SK-N-SH treated with all-trans-retinoic acid at 6 μM for 48 hours (cell line): Measurements from ENCODE around the gene SORCS2.

Experiments
- ATAC-seq: fragments of 200-7000 bp; cut with Tn5 transposase; 3 replicates; pipeline ENCODE4 v1.9.1; 2020; ENCODE audit warnings: mild to moderate bottlenecking, moderate library complexity
- ARNTL ChIP-seq: fragments of 450-650 bp; formaldehyde crosslinking; IDR thresholded peaks from 2 replicates; pipeline ENCODE4 v1.5.0; 2020; ENCODE audit warnings: low read depth, mild to moderate bottlenecking, moderate library complexity, borderline replicate concordance
- BACH2 ChIP-seq: fragments of 250-450 bp; sonication (Bioruptor Pico); IDR thresholded peaks from 2 replicates; pipeline ENCODE4 v1.9.0; 2021; ENCODE audit warnings: mild to moderate bottlenecking, borderline replicate concordance
- CREB5 ChIP-seq: fragments of 250-450 bp; sonication (Bioruptor Pico); IDR thresholded peaks from 2 replicates; pipeline ENCODE4 v1.5.1; 2020; ENCODE audit warnings: low read depth, mild to moderate bottlenecking, moderate library complexity
- CSDC2 ChIP-seq: fragments of 250-450 bp; sonication (Bioruptor Pico); IDR thresholded peaks from 2 replicates; pipeline ENCODE4 v1.5.0; 2020; ENCODE audit warnings: mild to moderate bottlenecking, moderate library complexity
- GLIS3 ChIP-seq: fragments of 250-450 bp; sonication (Bioruptor Pico); IDR thresholded peaks from 2 replicates; pipeline ENCODE4 v1.5.0; 2020; ENCODE audit warnings: mild to moderate bottlenecking, moderate library complexity
- ISL1 ChIP-seq: fragments of 250-450 bp; sonication (Bioruptor Pico); IDR thresholded peaks from 2 replicates; pipeline ENCODE4 v2.1.2; 2022; ENCODE audit warnings: mild to moderate bottlenecking, moderate library complexity
- OSR1 ChIP-seq: fragments of 250-450 bp; sonication (Bioruptor Pico); IDR thresholded peaks from 2 replicates; pipeline ENCODE4 v1.8.0; 2022; ENCODE audit warnings: moderate library complexity, mild to moderate bottlenecking, inconsistent platforms
- PATZ1 ChIP-seq: fragments of 250-450 bp; sonication (Bioruptor Pico); IDR thresholded peaks from 2 replicates; pipeline ENCODE4 v1.8.0; 2020; ENCODE audit warnings: mild to moderate bottlenecking, moderate library complexity, borderline replicate concordance
- PPARA ChIP-seq: fragments of 250-450 bp; sonication (Bioruptor Pico); IDR thresholded peaks from 2 replicates; pipeline ENCODE4 v1.5.0; 2020; ENCODE audit warnings: mild to moderate bottlenecking, borderline replicate concordance
- RARB ChIP-seq: fragments of 250-450 bp; sonication (Bioruptor Pico); IDR thresholded peaks from 2 replicates; pipeline ENCODE4 v1.8.0; 2021; ENCODE audit warnings: mild to moderate bottlenecking, moderate library complexity
- SNAI2 ChIP-seq: fragments of 250-450 bp; sonication (Bioruptor Pico); IDR thresholded peaks from 2 replicates; pipeline ENCODE4 v1.5.0; 2020; ENCODE audit warnings: mild to moderate bottlenecking, moderate library complexity
- TCF4 ChIP-seq: fragments of 250-450 bp; sonication (Bioruptor Pico); IDR thresholded peaks from 2 replicates; pipeline ENCODE4 v1.8.0; 2021; ENCODE audit warnings: mild to moderate bottlenecking, moderate library complexity, borderline replicate concordance
- TSHZ2 ChIP-seq: fragments of 250-450 bp; sonication (Bioruptor Pico); IDR thresholded peaks from 2 replicates; pipeline ENCODE4 v1.5.0; 2020; ENCODE audit warnings: mild to moderate bottlenecking, moderate library complexity
- ZC3H10 ChIP-seq: fragments of 250-450 bp; sonication (Bioruptor Pico); IDR thresholded peaks from 2 replicates; pipeline ENCODE4 v1.5.1; 2021; ENCODE audit warnings: mild to moderate bottlenecking, moderate library complexity
- ZFP3 ChIP-seq: fragments of 250-450 bp; sonication (Bioruptor Pico); IDR thresholded peaks from 2 replicates; pipeline ENCODE4 v1.5.0; 2020; ENCODE audit warnings: mild to moderate bottlenecking, moderate library complexity
- ZFP30 ChIP-seq: fragments of 450-650 bp; formaldehyde crosslinking; IDR thresholded peaks from 2 replicates; pipeline ENCODE4 v1.5.0; 2022; ENCODE audit warnings: mild to moderate bottlenecking, moderate library complexity
- ZNF70 ChIP-seq: fragments of 450-650 bp; formaldehyde crosslinking; IDR thresholded peaks from 2 replicates; pipeline ENCODE4 v1.5.0; 2020; ENCODE audit warnings: mild to moderate bottlenecking, moderate library complexity
- TF ChIP-seq, protein P1 (sequence below): fragments of 250-450 bp; sonication (Bioruptor Pico); IDR thresholded peaks from 2 replicates; pipeline ENCODE4 v1.8.0; 2021; ENCODE audit warnings: low read depth, mild to moderate bottlenecking, moderate library complexity, borderline replicate concordance

Gene SORCS2

GRCh38 chr4:7255488-7255881, 63.1 kb downstream of the SORCS2 start:
- TF ChIP-seq CSDC2 (CRISPR knock-in tag) = no peak
- TF ChIP-seq ZNF70 (CRISPR knock-in tag) = no peak
- no peak for TF ChIP-seq ARNTL

GRCh38 chr4:7255996-7256395, 63.7 kb downstream of the SORCS2 start:
- ATAC-seq = no peak
- TF ChIP-seq ZFP30 (no peak), TCF4 (CRISPR knock-in tag) (no peak), ARNTL (no peak), ZC3H10 (CRISPR knock-in tag) (no peak)

More at GRCh38 chr4:7255488-7255881, 63.1 kb downstream of the SORCS2 start:
- no peak for ATAC-seq

GRCh38 chr4:7256984-7257810, 64.9 kb downstream of the SORCS2 start:
- ATAC-seq = no peak

DNA sequence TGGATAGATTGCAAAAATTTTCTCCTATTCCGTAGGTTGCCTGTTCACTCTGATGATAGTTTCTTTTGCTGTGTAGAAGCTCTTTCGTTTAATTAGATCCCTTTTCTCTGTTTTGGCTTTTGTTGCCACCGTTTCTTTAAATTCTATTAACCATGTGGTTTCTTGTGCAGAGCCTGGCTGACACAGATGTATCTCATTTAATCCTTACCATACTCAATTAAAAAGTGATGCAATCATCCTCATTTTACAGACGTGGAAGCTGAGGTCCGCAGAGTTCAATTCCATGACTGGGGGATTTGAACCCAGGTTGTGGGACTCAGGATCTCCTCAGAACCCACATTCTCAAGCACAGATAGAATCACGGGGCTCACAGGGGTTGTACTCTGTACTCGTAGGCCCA, 66.7 kb downstream of the SORCS2 start:
- ATAC-seq = no peak
- TF ChIP-seq ISL1 (no peak), TSHZ2 (CRISPR knock-in tag) (no peak), CSDC2 (CRISPR knock-in tag) (no peak), TCF4 (CRISPR knock-in tag) (no peak), OSR1 (CRISPR knock-in tag) (no peak), ZC3H10 (CRISPR knock-in tag) (no peak), CREB5 (no peak), PPARA (CRISPR knock-in tag) (no peak), RARB (no peak), ZFP3 (CRISPR knock-in tag) (no peak), SNAI2 (CRISPR knock-in tag) (no peak), GLIS3 (CRISPR knock-in tag) (no peak), ARNTL (no peak)
- TF ChIP-seq, protein P1, sequence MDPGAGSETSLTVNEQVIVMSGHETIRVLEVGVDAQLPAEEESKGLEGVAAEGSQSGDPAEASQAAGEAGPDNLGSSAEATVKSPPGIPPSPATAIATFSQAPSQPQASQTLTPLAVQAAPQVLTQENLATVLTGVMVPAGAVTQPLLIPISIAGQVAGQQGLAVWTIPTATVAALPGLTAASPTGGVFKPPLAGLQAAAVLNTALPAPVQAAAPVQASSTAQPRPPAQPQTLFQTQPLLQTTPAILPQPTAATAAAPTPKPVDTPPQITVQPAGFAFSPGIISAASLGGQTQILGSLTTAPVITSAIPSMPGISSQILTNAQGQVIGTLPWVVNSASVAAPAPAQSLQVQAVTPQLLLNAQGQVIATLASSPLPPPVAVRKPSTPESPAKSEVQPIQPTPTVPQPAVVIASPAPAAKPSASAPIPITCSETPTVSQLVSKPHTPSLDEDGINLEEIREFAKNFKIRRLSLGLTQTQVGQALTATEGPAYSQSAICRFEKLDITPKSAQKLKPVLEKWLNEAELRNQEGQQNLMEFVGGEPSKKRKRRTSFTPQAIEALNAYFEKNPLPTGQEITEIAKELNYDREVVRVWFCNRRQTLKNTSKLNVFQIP (CRISPR knock-in tag) = no peak

More at GRCh38 chr4:7256984-7257810, 64.9 kb downstream of the SORCS2 start:
- TF ChIP-seq TSHZ2 (CRISPR knock-in tag) (no peak), BACH2 (CRISPR knock-in tag) (no peak), PATZ1 (CRISPR knock-in tag) (no peak)
- TF ChIP-seq, all 23 proteins: peak for 0
